ENCODE data around the gene CGB7. TPM values are rescaled to one million over a fixed set of nuclear protein-coding genes. Genes with fewer than 3 reads are reported as not detected.
A peak's percentile ranks its signal among the peaks of the same experiment; 100 is the strongest.

CGB7 gene
- total and polyA plus RNA-seq, 4 donors, result 0.11 to 0.57 (median 0.25) TPM

- no peak for ATAC-seq (ENCODE audit: insufficient read depth, low FRiP score)
- Histone ChIP-seq H3K4me3 (no peak overlapping the region), H3K36me3 (ENCODE audit: control insufficient read depth in 4 of 4, insufficient read depth in 4 of 4, low read length in 4 of 4) (peaks cover 16 to 71% (median 49%) of the 10 kb centered on the region in 4 donors), H3K27ac (ENCODE audit: low read depth in 1 of 2, low read length in 1 of 2) (no peak overlapping the region), H3K9ac (ENCODE audit: insufficient read depth in 1 of 2, low read length in 2 of 2) (no peak overlapping the region), H3K4me1 (ENCODE audit: control insufficient read depth in 5 of 5, insufficient read depth in 5 of 5, low read length in 5 of 5) (no peaks in the 10 kb centered on the region), H3K27me3 (ENCODE audit: control insufficient read depth in 3 of 3, insufficient read depth in 3 of 3, low read length in 2 of 3) (no peaks in the 10 kb centered on the region), H3K9me3 (ENCODE audit: control insufficient read depth in 4 of 4, insufficient read depth in 3 of 4, low read length in 3 of 4) (no peaks in the 10 kb centered on the region)
- WGBS, 2 donors, result 67 to 86% methylated on average over 4 of the region's 4 CpGs
- TF ChIP-seq CTCF (IDR thresholded peaks at IDR 0.05; ENCODE audit: control extremely low read depth, extremely low read depth), result no peak
- no peak for DNase-seq
These were observed 41.2 kb upstream of the CGB7 start for GRCh38 chr19:49098795-49099194.

GRCh38 chr19:49097453-49098288, 40.1 kb upstream of the CGB7 start:
- Histone ChIP-seq H3K4me3 (no peak overlapping the region), H3K36me3 (ENCODE audit: control insufficient read depth in 4 of 4, insufficient read depth in 4 of 4, low read length in 4 of 4) (peaks cover 19 to 64% (median 46%) of the 10 kb centered on the region in 4 donors), H3K4me1 (ENCODE audit: control insufficient read depth in 5 of 5, insufficient read depth in 5 of 5, low read length in 5 of 5) (no peaks in the 10 kb centered on the region), H3K27ac (ENCODE audit: low read depth in 1 of 2, low read length in 1 of 2) (no peak overlapping the region), H3K9me3 (ENCODE audit: control insufficient read depth in 4 of 4, insufficient read depth in 3 of 4, low read length in 3 of 4) (no peaks in the 10 kb centered on the region), H3K9ac (ENCODE audit: insufficient read depth in 1 of 2, low read length in 2 of 2) (no peak overlapping the region), H3K27me3 (ENCODE audit: control insufficient read depth in 3 of 3, insufficient read depth in 3 of 3, low read length in 2 of 3) (no peaks in the 10 kb centered on the region)
- ATAC-seq (ENCODE audit: insufficient read depth, low FRiP score) (peak; percentile 76), DNase-seq (peak; percentile 74 to 77 (median 76))
- 57 to 67% methylated on average over 8 of the region's 8 CpGs for WGBS, 2 donors
- peak; percentile 96 for TF ChIP-seq CTCF (IDR thresholded peaks at IDR 0.05; ENCODE audit: control extremely low read depth, extremely low read depth)

- no peak for TF ChIP-seq CTCF (IDR thresholded peaks at IDR 0.05; ENCODE audit: control extremely low read depth, extremely low read depth)
- WGBS, 2 donors, result 82 to 88% methylated on average over 23 of the region's 23 CpGs
- peaks cover 0 to 1% (median 0%) of the 10 kb centered on the region in 4 donors for H3K9me3 ChIP-seq (ENCODE audit: control insufficient read depth in 4 of 4, insufficient read depth in 3 of 4, low read length in 3 of 4)
- peaks cover 22 to 59% (median 46%) of the 10 kb centered on the region in 4 donors for H3K36me3 ChIP-seq (ENCODE audit: control insufficient read depth in 4 of 4, insufficient read depth in 4 of 4, low read length in 4 of 4)
- DNase-seq (no peak), ATAC-seq (ENCODE audit: insufficient read depth, low FRiP score) (no peak)
- H3K27ac ChIP-seq (ENCODE audit: low read depth in 1 of 2, low read length in 1 of 2), result no peak overlapping the region
- H3K4me1 ChIP-seq (ENCODE audit: control insufficient read depth in 5 of 5, insufficient read depth in 5 of 5, low read length in 5 of 5), result no peaks in the 10 kb centered on the region
- H3K27me3 ChIP-seq (ENCODE audit: control insufficient read depth in 3 of 3, insufficient read depth in 3 of 3, low read length in 2 of 3), result no peaks in the 10 kb centered on the region
- no peak overlapping the region for H3K9ac ChIP-seq (ENCODE audit: insufficient read depth in 1 of 2, low read length in 2 of 2)
- no peak overlapping the region for H3K4me3 ChIP-seq
These were observed 37.2 kb upstream of the CGB7 start for GRCh38 chr19:49094505-49095482.

Measured in lung (tissue), 12 donors.